Measurements from ENCODE around the gene TAB3. TPM values are rescaled to one million over a fixed set of nuclear protein-coding genes. Genes with fewer than 3 reads are reported as not detected.

Gene TAB3
- total RNA-seq, 4 donors from 2014 or later, result 25.5 to 32.8 (median 28.8) TPM

- no peak for TF ChIP-seq CTCF (IDR thresholded peaks at IDR 0.05; ENCODE audit: low read depth)
Measured at GRCh38 chrX:30904186-30904585, 15.1 kb upstream of the TAB3 start.

- TF ChIP-seq CTCF (IDR thresholded peaks at IDR 0.05; ENCODE audit: low read depth), result no peak
Measured at GRCh38 chrX:30900227-30900626, 11.2 kb upstream of the TAB3 start.

- TF ChIP-seq CTCF (IDR thresholded peaks at IDR 0.05; ENCODE audit: low read depth), result no peak
Measured at GRCh38 chrX:30898886-30899285, 9.8 kb upstream of the TAB3 start.

- no peak for TF ChIP-seq CTCF (IDR thresholded peaks at IDR 0.05; ENCODE audit: low read depth)
Measured at GRCh38 chrX:30895370-30895769, 6.3 kb upstream of the TAB3 start.

- no peak for TF ChIP-seq CTCF (IDR thresholded peaks at IDR 0.05; ENCODE audit: low read depth)
Measured at GRCh38 chrX:30893206-30893605, 4.2 kb upstream of the TAB3 start.

- TF ChIP-seq CTCF (IDR thresholded peaks at IDR 0.05; ENCODE audit: low read depth), result no peak
Measured at GRCh38 chrX:30892591-30892990, 3.5 kb upstream of the TAB3 start.

GRCh38 chrX:30888526-30889146 lies 418 bp downstream of the TAB3 start:
- no peak for TF ChIP-seq CTCF (IDR thresholded peaks at IDR 0.05; ENCODE audit: low read depth)
